HepG2 (cell line): ENCODE results near the gene DYTN. TPM values are rescaled to one million over a fixed set of nuclear protein-coding genes. Genes with fewer than 3 reads are reported as not detected.

ENCODE experiments used
- ATAC-seq: fragments of 200-7000 bp; cut with Tn5 transposase; 3 replicates; pipeline ENCODE4 v1.9.1; 2020; ENCODE audit warnings: mild to moderate bottlenecking, moderate library complexity
- BruUV-seq: library from RNA; stranded (reverse); fragments of 400-500 nt; replicated peaks from 2 replicates; lab custom pipeline; 2021; lab: Mats Ljungman, UMichigan
- CTCF ChIA-PET: fragments of 300-600 bp; formaldehyde crosslinking; extraction: SDS; loops from one replicate; lab custom pipeline; 2021; ENCODE audit warnings: low total read pairs, inconsistent platforms, low intra/inter-chr PET ratio; lab: Yijun Ruan, JAX
- POLR2A ChIA-PET: fragments of 350-600 bp; sonication (Branson Sonifier 250); formaldehyde crosslinking; loops from one replicate; lab custom pipeline; 2020; ENCODE audit warnings: antibody characterized with exemption, inconsistent platforms; lab: Yijun Ruan, JAX
- DNase-seq: peaks from one replicate; pipeline ENCODE4 v3.0.0-alpha.2; 2015; ENCODE audit warnings: low spot score
- FAIRE-seq: peaks from 3 replicates; lab custom pipeline; 2011; peaks lifted over from hg19 to GRCh38; lab: Jason Lieb, UNC
- H2AFZ ChIP-seq: one replicate; pipeline ENCODE4 v1.6.1; 2011; ENCODE audit warnings: low read length, inconsistent platforms
- H3K27ac ChIP-seq: fragments of 300-600 bp; 3 replicates; pipeline ENCODE4 v1.8.0; 2011; ENCODE audit warnings: mixed run types, mild to moderate bottlenecking, mixed read lengths, low read length, inconsistent platforms; ENCODE audit not compliant: insufficient read depth; ENCODE audit errors: extremely low read length
- H3K27me3 ChIP-seq, 2 experiments: fragments of 200-600 bp in 1 of 2; 2 replicates in 1 of 2; 3 replicates in 1 of 2; pipeline versions ENCODE4 v1.6.0 to v1.8.0; 2011; ENCODE audit warnings: low read length in 2 of 2, mild to moderate bottlenecking in 2 of 2, moderate library complexity in 2 of 2, inconsistent platforms in 1 of 2; ENCODE audit not compliant: insufficient read depth in 2 of 2, control insufficient read depth in 1 of 2
- H3K36me3 ChIP-seq, 2 experiments: fragments of 200-600 bp in 1 of 2; replicated peaks in 1 of 2; 2 replicates in 1 of 2; 3 replicates in 1 of 2; pipeline versions ENCODE4 v1.5.1 to v1.8.0; 2011; ENCODE audit warnings: low read length in 2 of 2, inconsistent platforms in 1 of 2; ENCODE audit not compliant: insufficient read depth in 2 of 2, control insufficient read depth in 1 of 2
- H3K4me1 ChIP-seq: 2 replicates; pipeline ENCODE4 v1.5.1; 2012; ENCODE audit warnings: low read length, inconsistent platforms; ENCODE audit not compliant: insufficient read depth
- H3K4me2 ChIP-seq: 2 replicates; pipeline ENCODE4 v1.6.0; 2011; ENCODE audit warnings: low read depth, low read length, inconsistent platforms
- H3K4me3 ChIP-seq, 3 experiments: fragments of 200-600 bp in 1 of 3; sonication (generic), shearing (Covaris generic) in 1 of 3; replicated peaks in 1 of 3; 2 replicates each; pipeline ENCODE4 v1.5.1; 2011 to 2016; ENCODE audit warnings: low read length in 3 of 3, inconsistent platforms in 2 of 3, low read depth in 2 of 3, mild to moderate bottlenecking in 2 of 3, control low read depth in 1 of 3, mixed read lengths in 1 of 3; ENCODE audit not compliant: insufficient read depth in 1 of 3
- H3K79me2 ChIP-seq: one replicate; pipeline ENCODE4 v1.6.1; 2011; ENCODE audit warnings: low read length, inconsistent platforms; ENCODE audit not compliant: insufficient read depth
- H3K9ac ChIP-seq: 2 replicates; pipeline ENCODE4 v1.6.0; 2011; ENCODE audit warnings: mild to moderate bottlenecking, low read depth, low read length, inconsistent platforms; ENCODE audit not compliant: insufficient read depth
- H3K9me3 ChIP-seq: 2 replicates; pipeline ENCODE4 v1.5.1; 2012; ENCODE audit warnings: mild to moderate bottlenecking, low read length
- H4K20me1 ChIP-seq: 2 replicates; pipeline ENCODE4 v1.6.0; 2011; ENCODE audit warnings: inconsistent platforms, mild to moderate bottlenecking, low read length, moderate library complexity; ENCODE audit not compliant: insufficient read depth
- CBX1 ChIP-seq: IDR thresholded peaks from one replicate; pipeline ENCODE4 v1.6.1; 2016; ENCODE audit warnings: antibody characterized with exemption, low read depth
- DMTF1 ChIP-seq: sonication (generic); formaldehyde crosslinking; IDR thresholded peaks from 2 replicates; pipeline ENCODE4 v1.4.0; 2020; ENCODE audit warnings: mild to moderate bottlenecking, missing genetic modification reagents
- ISX ChIP-seq: sonication (generic); formaldehyde crosslinking; conservative IDR thresholded peaks from 2 replicates; pipeline ENCODE4 v1.5.0; 2020; ENCODE audit warnings: missing genetic modification reagents
- MBNL3 ChIP-seq: fragments of 250-450 bp; sonication (Bioruptor Pico); conservative IDR thresholded peaks from 2 replicates; pipeline ENCODE4 v1.8.0; 2022; ENCODE audit warnings: mild to moderate bottlenecking, inconsistent platforms
- MLX ChIP-seq: IDR thresholded peaks from 2 replicates; pipeline ENCODE4 v1.6.1; 2016
- NCOA1 ChIP-seq: sonication (generic); formaldehyde crosslinking; IDR thresholded peaks from 2 replicates; pipeline ENCODE4 v1.9.0; 2021; ENCODE audit warnings: missing genetic modification reagents
- NFAT5 ChIP-seq: sonication (generic); formaldehyde crosslinking; IDR thresholded peaks from 2 replicates; pipeline ENCODE4 v1.4.0; 2020; ENCODE audit warnings: missing genetic modification reagents
- SMC3 ChIP-seq: IDR thresholded peaks from 2 replicates; pipeline ENCODE4 v1.6.1; 2011; ENCODE audit warnings: low read length, improper control_type of control experiment
- SOX6 ChIP-seq, 2 experiments: fragments of 450-650 bp in 1 of 2; sonication (generic) in 1 of 2; formaldehyde crosslinking in 1 of 2; IDR thresholded peaks; 2 replicates each; pipeline versions ENCODE4 v1.4.0 to v1.6.1; 2017 to 2020; ENCODE audit warnings: antibody characterized with exemption in 1 of 2, mild to moderate bottlenecking in 1 of 2, missing genetic modification reagents in 1 of 2
- ZKSCAN5 ChIP-seq: sonication (generic); formaldehyde crosslinking; IDR thresholded peaks from 2 replicates; pipeline ENCODE4 v1.5.1; 2020; ENCODE audit warnings: mild to moderate bottlenecking, missing genetic modification reagents
- ZNF12 ChIP-seq: sonication (generic); formaldehyde crosslinking; IDR thresholded peaks from 2 replicates; pipeline ENCODE4 v1.5.0; 2020; ENCODE audit warnings: missing genetic modification reagents
- ZNF230 ChIP-seq: sonication (generic); formaldehyde crosslinking; IDR thresholded peaks from 2 replicates; pipeline ENCODE4 v1.4.0; 2020; ENCODE audit warnings: mild to moderate bottlenecking, missing genetic modification reagents
- ZNF337 ChIP-seq: sonication (generic); formaldehyde crosslinking; IDR thresholded peaks from 2 replicates; pipeline ENCODE4 v1.5.1; 2020; ENCODE audit warnings: missing genetic modification reagents, low read depth, mild to moderate bottlenecking, borderline replicate concordance
- ZNF691 ChIP-seq: sonication (generic); formaldehyde crosslinking; IDR thresholded peaks from 2 replicates; pipeline ENCODE4 v1.4.0; 2020; ENCODE audit warnings: missing genetic modification reagents, low read depth, mild to moderate bottlenecking, borderline replicate concordance
- ZNF737 ChIP-seq: sonication (generic); formaldehyde crosslinking; IDR thresholded peaks from 2 replicates; pipeline ENCODE4 v1.5.0; 2020; ENCODE audit warnings: missing genetic modification reagents, mild to moderate bottlenecking, borderline replicate concordance
- ZNF839 ChIP-seq: sonication (generic); formaldehyde crosslinking; IDR thresholded peaks from 2 replicates; pipeline ENCODE4 v1.4.0; 2020; ENCODE audit warnings: missing genetic modification reagents, mild to moderate bottlenecking, borderline replicate concordance
- ZSCAN12 ChIP-seq: sonication (generic); formaldehyde crosslinking; IDR thresholded peaks from 2 replicates; pipeline ENCODE4 v1.9.0; 2021; ENCODE audit warnings: mild to moderate bottlenecking, missing genetic modification reagents
- WGBS: methylation state at CpG from one replicate; pipeline ENCODE4 v1.1.6; 2017; ENCODE audit warnings: low lambda C conversion rate; 5-methylcytosine and 5-hydroxymethylcytosine counted together
- in situ Hi-C: cut with HindIII; loops from 2 replicates; pipeline ENCODE4 v1.10.0; 2017; ENCODE audit warnings: low pct_unique_long_range_greater_than_20kb; ENCODE audit not compliant: extremely low pct_ligation_motif_present
- intact Hi-C: fragments of 100-400 bp; cut with micrococcal nuclease; formaldehyde crosslinking; loops from one replicate; pipeline ENCODE4 v1.10.0; 2022; ENCODE audit not compliant: unreplicated experiment
- polyA plus RNA-seq, 8 experiments: library from polyadenylated mRNA; depleted of rRNA in 3 of 8; stranded (reverse) in 7 of 8; unstranded in 1 of 8; fragments of >200 nt; fragmentation: Illumina TruSeq in 4 of 8; extraction: Trizol in 4 of 8; gene quantifications; 2 replicates each; pipeline versions ENCODE4 v1.2.1 to v1.2.3, GENCODE V29; 2011 to 2016; ENCODE audit warnings: low read depth in 4 of 8, missing spikeins in 1 of 8, mixed read lengths in 1 of 8; ENCODE audit not compliant: insufficient read depth in 1 of 8
- total RNA-seq, 5 experiments: library from RNA; depleted of rRNA; stranded (reverse); fragments of >200 nt; fragmentation: Illumina TruSeq; extraction: Trizol; gene quantifications; 2 replicates each; pipeline ENCODE4 v1.2.3, GENCODE V29; 2016; ENCODE audit warnings: low read depth in 1 of 5

DYTN gene
- total and polyA plus RNA-seq, 2 of the 13 experiments (the other 11 are each of a cell fraction or from before 2014, with no cell fraction given), result not detected

- no peak overlapping the region for H3K9ac ChIP-seq
- peaks cover 0 to 1% of the 10 kb centered on the region in 2 experiments; a peak in 2 of 5 replicates for H3K27me3 ChIP-seq
- H4K20me1 ChIP-seq, result no peaks in the 10 kb centered on the region
- DNase-seq, result no peak
- ChIA-PET CTCF (no interaction called here), POLR2A (no interaction called here)
- no peak for ATAC-seq
- no TSS peak for BruUV-seq
- intact Hi-C loops, result no loop called here
- H2AFZ ChIP-seq, result no peak overlapping the region
- no peaks in the 10 kb centered on the region for H3K36me3 ChIP-seq
- in situ Hi-C loops, result no loop called here
- no peaks in the 10 kb centered on the region for H3K4me1 ChIP-seq
- no peak overlapping the region for H3K4me2 ChIP-seq
- 16% methylated on average over 1 of the region's 1 CpG for WGBS
- no peak overlapping the region for H3K27ac ChIP-seq
- no peak for FAIRE-seq
- H3K4me3 ChIP-seq, result no peak overlapping the region
- no peaks in the 10 kb centered on the region for H3K79me2 ChIP-seq
- no peaks in the 10 kb centered on the region for H3K9me3 ChIP-seq
- TF ChIP-seq SOX6 (IDR thresholded peaks at IDR 0.05), result no peak
- no peak for TF ChIP-seq SOX6 (CRISPR knock-in tag; IDR thresholded peaks at IDR 0.05)
- no peak for TF ChIP-seq NCOA1
- no peak for TF ChIP-seq ZKSCAN5 (CRISPR knock-in tag)
- no peak for TF ChIP-seq ISX
- TF ChIP-seq DMTF1 (CRISPR knock-in tag), result no peak
- TF ChIP-seq MBNL3 (CRISPR knock-in tag), result no peak
- no peak for TF ChIP-seq ZNF839
- TF ChIP-seq ZNF691 (CRISPR knock-in tag), result no peak
- TF ChIP-seq ZNF737, result no peak
- no peak for TF ChIP-seq ZNF337 (CRISPR knock-in tag)
- TF ChIP-seq ZSCAN12, result no peak
- no peak for TF ChIP-seq SMC3
- TF ChIP-seq NFAT5, result no peak
- no peak for TF ChIP-seq ZNF12 (CRISPR knock-in tag)
- no peak for TF ChIP-seq MLX (CRISPR knock-in tag)
- no peak for TF ChIP-seq CBX1
- TF ChIP-seq ZNF230, result no peak
These were observed 29.2 kb downstream of the DYTN start for GRCh38 chr2:206688990-206689389.
